ENCODE results near the gene RTBDN. TPM values are rescaled to one million over a fixed set of nuclear protein-coding genes. Genes with fewer than 3 reads are reported as not detected.
A peak's percentile ranks its signal among the peaks of the same experiment; 100 is the strongest.

Gene RTBDN
- total and polyA plus RNA-seq, 7 experiments from 2014 or later: not detected

DNA sequence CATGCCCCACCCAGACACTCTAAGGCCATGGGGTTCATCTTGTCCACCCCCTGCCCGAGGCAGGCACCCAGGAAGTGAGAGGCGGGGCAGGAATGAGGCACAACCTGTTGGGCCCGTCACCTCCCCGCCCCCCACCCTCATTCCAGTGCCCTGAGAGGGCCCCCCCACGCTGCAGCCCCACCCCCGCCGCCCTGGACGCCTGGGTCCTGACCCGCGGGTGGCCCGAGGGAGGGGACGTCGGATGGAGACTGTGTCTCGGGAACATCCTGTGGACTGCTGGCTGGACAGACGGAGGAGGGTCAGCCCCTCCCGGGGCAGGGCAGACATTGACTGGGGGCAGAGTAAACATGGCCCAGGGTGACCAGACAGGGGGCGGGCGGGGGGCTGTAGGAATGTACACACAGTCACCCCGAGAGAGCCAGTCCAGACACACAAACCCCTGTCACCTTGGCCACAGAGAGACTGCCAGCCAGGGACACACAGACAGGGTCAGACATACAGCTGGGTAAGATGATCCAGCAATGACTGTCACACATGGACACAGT lies 50.5 kb downstream of the RTBDN start:
- Mint-ChIP-seq H3K27ac (peak overlapping the region in 1 of 9 donors; percentile 99), H3K9me3 (peaks cover 0 to 7% (median 0%) of the 10 kb centered on the region in 11 donors)

DNA sequence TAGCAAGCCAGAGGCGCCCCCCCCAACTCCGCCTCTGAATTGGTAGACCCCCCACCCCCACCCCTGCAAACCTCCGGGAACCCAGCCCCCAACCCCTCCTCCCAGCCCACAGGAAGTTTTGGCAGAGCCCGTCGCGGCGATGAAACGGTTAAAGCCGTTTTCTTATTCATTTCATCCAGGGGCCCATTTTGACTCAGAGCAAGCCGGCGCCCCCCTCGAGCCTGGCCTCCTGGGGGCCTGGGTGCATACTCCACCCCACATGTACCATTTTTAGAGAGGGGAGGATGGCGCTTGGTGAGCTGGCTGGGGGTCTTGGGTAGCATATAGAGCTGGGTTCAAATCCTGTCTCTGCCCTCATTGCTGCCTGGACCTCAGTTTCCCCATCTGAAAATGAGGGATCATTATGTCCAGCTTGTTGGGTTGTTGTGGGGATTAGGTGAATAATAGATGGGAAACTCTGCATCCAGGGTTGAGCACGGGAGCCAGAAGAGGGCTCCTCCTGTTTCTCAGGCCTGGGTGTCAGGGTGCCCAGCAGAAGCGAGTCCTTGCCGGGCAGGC lies 51.0 kb downstream of the RTBDN start:
- ATAC-seq (no peak), DNase-seq (peak in 2 of 9 donors; percentile 52 to 68)
- intact Hi-C loops (cut with micrococcal nuclease): loop anchor here in 1 of 2 donors (2.0 to 5.0 kb wide), 2 partner anchors 369 to 1584 kb away; no protein-coding TSS in a partner anchor
- peak overlapping the region; percentile 61 to 85 (median 72) for H3K4me3 Mint-ChIP-seq
- peaks cover 33 to 55% of the 10 kb centered on the region in 2 donors for H3K4me1 ChIP-seq (ENCODE audit: control insufficient read depth in 2 of 2, insufficient read depth in 2 of 2, low read length in 2 of 2)
- no peaks in the 10 kb centered on the region for H3K36me3 ChIP-seq (ENCODE audit: control insufficient read depth in 2 of 3, insufficient read depth in 3 of 3, low read length in 3 of 3)
- peaks cover 12 to 38% (median 32%) of the 10 kb centered on the region in 7 donors for H3K4me1 Mint-ChIP-seq
- ChIA-PET CTCF (interaction anchor here (0.9 to 2.3 kb wide), 3 partner anchors 9 to 18 kb away, joined by 3 to 24 read pairs (median 17); partner anchors contain the start of gene JUNB), POLR2A (interaction anchor here (0.8 to 12.9 kb wide), 6 partner anchors 11 to 167 kb away, joined by 3 to 621 read pairs (median 8); partner anchors contain the start of genes JUNB and RNASEH2A)
- peak overlapping the region; percentile 98 for H3K27ac ChIP-seq (ENCODE audit: low read depth, low read length)
- H3K27me3 ChIP-seq (ENCODE audit: control insufficient read depth in 2 of 2, insufficient read depth in 2 of 2, low read length in 2 of 2): no peaks in the 10 kb centered on the region
- H3K9me3 Mint-ChIP-seq: peaks cover 0 to 6% (median 0%) of the 10 kb centered on the region in 11 donors
- H3K27me3 Mint-ChIP-seq: no peaks in the 10 kb centered on the region
- no peaks in the 10 kb centered on the region for H3K36me3 Mint-ChIP-seq
- H3K9me3 ChIP-seq (ENCODE audit: control insufficient read depth in 2 of 3, low read length in 3 of 3): no peaks in the 10 kb centered on the region
- peak overlapping the region in 1 of 9 donors; percentile 99 for H3K27ac Mint-ChIP-seq
- H3K4me3 ChIP-seq (ENCODE audit: low read length): no peak overlapping the region

More for the DNA sequence above, 50.5 kb downstream of the RTBDN start:
- H3K4me3 ChIP-seq (ENCODE audit: low read length): no peak overlapping the region
- Mint-ChIP-seq H3K27me3 (no peaks in the 10 kb centered on the region), H3K36me3 (no peaks in the 10 kb centered on the region), H3K4me1 (peaks cover 8 to 35% (median 30%) of the 10 kb centered on the region in 7 donors), H3K4me3 (peak overlapping the region in 9 of 10 donors; percentile 61 to 85 (median 72))
- intact Hi-C loops (cut with micrococcal nuclease): loop anchor here in 1 of 2 donors (2.0 to 5.0 kb wide), 2 partner anchors 369 to 1583 kb away; no protein-coding TSS in a partner anchor
- no peaks in the 10 kb centered on the region for H3K27me3 ChIP-seq (ENCODE audit: control insufficient read depth in 2 of 2, insufficient read depth in 2 of 2, low read length in 2 of 2)
- peak overlapping the region; percentile 98 for H3K27ac ChIP-seq (ENCODE audit: low read depth, low read length)
- DNase-seq (peak in 2 of 9 donors; percentile 35), ATAC-seq (no peak)
- no peaks in the 10 kb centered on the region for H3K36me3 ChIP-seq (ENCODE audit: control insufficient read depth in 2 of 3, insufficient read depth in 3 of 3, low read length in 3 of 3)
- H3K9me3 ChIP-seq (ENCODE audit: control insufficient read depth in 2 of 3, low read length in 3 of 3): no peaks in the 10 kb centered on the region
- POLR2A ChIA-PET: interaction anchor here (2.7 to 12.9 kb wide), 2 partner anchors 10 to 17 kb away, joined by 11 to 621 read pairs; partner anchors contain the start of gene JUNB
- CTCF ChIA-PET: interaction anchor here (2.0 kb wide), 1 partner anchor 8 kb away, joined by 24 read pairs; the partner anchor contains the start of gene JUNB
- peaks cover 38 to 51% of the 10 kb centered on the region in 2 donors for H3K4me1 ChIP-seq (ENCODE audit: control insufficient read depth in 2 of 2, insufficient read depth in 2 of 2, low read length in 2 of 2)

DNA sequence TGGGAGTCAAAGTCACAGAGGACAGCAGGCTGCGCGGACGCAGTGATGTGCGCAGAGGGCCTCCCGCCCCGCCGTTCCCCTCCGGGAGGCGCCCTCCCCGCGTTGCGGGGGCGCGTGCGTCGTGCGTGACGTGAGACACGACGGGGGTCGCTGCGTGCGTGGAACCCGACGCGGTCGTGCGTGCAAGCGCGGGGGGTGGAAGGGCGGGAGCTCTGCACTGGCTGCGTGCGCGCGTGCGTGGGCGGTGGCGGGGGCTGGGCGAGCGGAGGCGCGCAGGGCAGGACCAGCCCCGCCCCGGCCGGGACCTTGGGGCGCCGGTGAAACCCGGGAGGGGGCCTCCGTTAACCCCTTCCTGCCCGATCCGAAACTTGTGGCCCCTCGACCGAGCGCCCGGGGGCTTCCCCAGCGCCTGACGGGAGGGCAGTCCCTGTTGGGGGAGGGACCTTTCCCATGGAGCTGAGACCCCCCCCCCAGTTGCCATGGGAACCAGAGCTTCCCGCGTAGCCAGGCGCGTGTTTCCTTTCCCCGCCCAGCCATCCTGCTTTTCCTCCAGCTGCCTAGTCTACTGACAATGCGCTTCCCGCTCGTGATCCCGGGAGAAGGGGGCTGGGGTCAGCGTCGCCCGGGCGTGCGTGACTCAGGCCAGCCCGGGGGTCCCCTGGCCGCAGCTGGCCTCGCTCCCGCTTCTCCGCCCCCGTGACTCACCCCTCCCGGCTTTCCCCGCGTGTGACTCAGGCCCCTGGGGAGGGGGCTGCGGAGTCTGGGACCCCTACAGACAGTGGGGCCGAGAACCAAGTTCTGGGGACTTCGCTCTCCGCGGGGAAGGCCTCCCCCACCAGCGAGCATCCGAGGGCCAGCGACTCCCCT lies 51.7 kb downstream of the RTBDN start:
- no peaks in the 10 kb centered on the region for H3K27me3 ChIP-seq (ENCODE audit: control insufficient read depth in 2 of 2, insufficient read depth in 2 of 2, low read length in 2 of 2)
- DNase-seq (peak in 8 of 9 donors; percentile 93 to 99 (median 98)), ATAC-seq (peak; percentile 81)
- POLR2A ChIA-PET: interaction anchor here (0.6 to 12.9 kb wide), 14 partner anchors 12 to 488 kb away, joined by 3 to 621 read pairs (median 3); partner anchors contain the start of genes DHPS, JUNB, RNASEH2A and THSD8
- H3K36me3 ChIP-seq (ENCODE audit: control insufficient read depth in 2 of 3, insufficient read depth in 3 of 3, low read length in 3 of 3): no peaks in the 10 kb centered on the region
- Mint-ChIP-seq H3K27me3 (no peaks in the 10 kb centered on the region), H3K27ac (peak overlapping the region in 4 of 9 donors; percentile 88 to 99 (median 93)), H3K9me3 (peaks cover 0 to 6% (median 0%) of the 10 kb centered on the region in 11 donors), H3K36me3 (no peaks in the 10 kb centered on the region), H3K4me3 (peak overlapping the region; percentile 76 to 96 (median 86)), H3K4me1 (peaks cover 14 to 40% (median 31%) of the 10 kb centered on the region in 7 donors)
- intact Hi-C loops (cut with micrococcal nuclease): loop anchor here (1.0 to 5.0 kb wide), 4 partner anchors 8 to 1585 kb away; partner anchors contain the start of gene JUNB (in 1 of the 2)
- H3K4me3 ChIP-seq (ENCODE audit: low read length): peak overlapping the region; percentile 58
- CTCF ChIA-PET: interaction anchor here (0.5 to 2.3 kb wide), 5 partner anchors 9 to 1656 kb away, joined by 3 to 24 read pairs (median 4); partner anchors contain the start of gene JUNB
- H3K9me3 ChIP-seq (ENCODE audit: control insufficient read depth in 2 of 3, low read length in 3 of 3): no peaks in the 10 kb centered on the region
- H3K27ac ChIP-seq (ENCODE audit: low read depth, low read length): peak overlapping the region; percentile 98
- peaks cover 33 to 57% of the 10 kb centered on the region in 2 donors for H3K4me1 ChIP-seq (ENCODE audit: control insufficient read depth in 2 of 2, insufficient read depth in 2 of 2, low read length in 2 of 2)

DNA sequence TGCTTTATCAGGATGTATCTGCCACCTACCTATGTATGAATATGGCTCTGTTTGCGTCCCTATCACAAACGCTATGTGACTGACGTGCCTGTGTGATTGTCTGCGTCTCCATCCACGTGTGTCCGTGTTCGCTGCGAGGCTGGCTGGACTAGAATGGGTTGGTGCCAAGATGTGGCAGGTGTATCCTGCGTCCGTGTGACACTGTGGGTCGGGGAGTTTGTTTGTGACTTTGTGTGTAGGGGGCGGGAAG lies 52.3 kb downstream of the RTBDN start:
- H3K9me3 ChIP-seq (ENCODE audit: control insufficient read depth in 2 of 3, low read length in 3 of 3): no peaks in the 10 kb centered on the region
- POLR2A ChIA-PET: interaction anchor here (0.6 to 12.9 kb wide), 12 partner anchors 12 to 488 kb away, joined by 3 to 621 read pairs (median 3); partner anchors contain the start of genes DHPS, JUNB, RNASEH2A and THSD8
- Mint-ChIP-seq H3K9me3 (peaks cover 0 to 6% (median 0%) of the 10 kb centered on the region in 11 donors), H3K36me3 (no peaks in the 10 kb centered on the region), H3K4me1 (peaks cover 14 to 45% (median 35%) of the 10 kb centered on the region in 7 donors), H3K4me3 (peak overlapping the region; percentile 76 to 96 (median 86)), H3K27ac (peak overlapping the region in 4 of 9 donors; percentile 88 to 99 (median 93)), H3K27me3 (no peaks in the 10 kb centered on the region)
- H3K36me3 ChIP-seq (ENCODE audit: control insufficient read depth in 2 of 3, insufficient read depth in 3 of 3, low read length in 3 of 3): no peaks in the 10 kb centered on the region
- no peak for ATAC-seq
- peak overlapping the region; percentile 45 for H3K4me3 ChIP-seq (ENCODE audit: low read length)
- H3K27me3 ChIP-seq (ENCODE audit: control insufficient read depth in 2 of 2, insufficient read depth in 2 of 2, low read length in 2 of 2): no peaks in the 10 kb centered on the region
- intact Hi-C loops (cut with micrococcal nuclease): loop anchor here (1.0 to 5.0 kb wide), 4 partner anchors 8 to 1585 kb away; partner anchors contain the start of gene JUNB (in 1 of the 2)
- DNase-seq: peak in 1 of 9 donors; percentile 98
- peak overlapping the region; percentile 98 for H3K27ac ChIP-seq (ENCODE audit: low read depth, low read length)
- peaks cover 33 to 61% of the 10 kb centered on the region in 2 donors for H3K4me1 ChIP-seq (ENCODE audit: control insufficient read depth in 2 of 2, insufficient read depth in 2 of 2, low read length in 2 of 2)
- CTCF ChIA-PET: interaction anchor here (0.7 to 2.3 kb wide), 3 partner anchors 10 to 108 kb away, joined by 3 to 24 read pairs (median 17); partner anchors contain the start of gene JUNB

DNA sequence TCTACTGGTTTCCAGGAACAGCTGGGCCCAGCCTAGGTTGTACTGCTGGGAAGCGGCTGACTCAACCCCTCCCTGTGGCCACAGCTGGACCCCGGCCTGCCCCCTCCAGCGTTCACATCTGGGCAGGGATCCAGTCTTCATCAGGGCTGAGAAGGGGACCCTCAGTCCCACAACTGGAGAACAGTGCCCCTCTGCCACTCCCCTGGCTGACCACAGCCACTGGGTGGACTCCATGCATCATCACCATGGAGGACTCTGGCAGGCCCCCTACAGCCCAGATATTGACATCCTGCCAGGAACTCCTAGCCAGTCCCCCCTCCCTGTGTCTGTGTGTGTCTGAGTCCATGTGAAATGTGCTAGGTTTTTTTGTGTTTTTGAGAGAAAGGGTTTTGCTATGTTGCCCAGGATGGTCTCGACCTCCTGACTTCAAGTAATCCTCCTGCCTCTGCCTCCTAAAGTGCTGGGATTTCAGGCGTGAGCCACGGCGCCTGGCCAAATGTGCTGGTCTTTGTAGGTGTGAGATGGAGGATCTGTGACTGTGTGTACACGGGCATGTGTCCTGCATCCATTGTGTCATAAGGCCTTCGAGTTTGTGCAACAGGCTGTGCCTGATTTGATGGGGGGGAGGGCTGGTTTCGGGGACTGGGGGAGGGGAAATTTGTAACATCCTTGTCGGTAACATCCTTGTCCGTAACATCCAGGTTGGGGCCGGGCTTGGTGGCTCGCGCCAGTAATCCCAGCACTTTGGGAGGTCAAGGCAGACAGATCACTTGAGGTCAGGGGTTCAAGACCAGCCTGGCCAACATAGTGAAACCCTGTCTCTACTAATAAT lies 55.0 kb downstream of the RTBDN start:
- CTCF ChIA-PET: interaction anchor here (2.4 to 5.4 kb wide), 4 partner anchors 9 to 19 kb away, joined by 10 to 169 read pairs (median 46); partner anchors contain the start of genes JUNB, PRDX2 and THSD8
- peaks cover 19 to 45% (median 37%) of the 10 kb centered on the region in 7 donors for H3K4me1 Mint-ChIP-seq
- DNase-seq (no peak), ATAC-seq (no peak)
- peak overlapping the region; percentile 43 to 98 (median 91) for H3K27ac Mint-ChIP-seq
- intact Hi-C loops (cut with micrococcal nuclease): no loop called here
- Histone ChIP-seq H3K9me3 (ENCODE audit: control insufficient read depth in 2 of 3, low read length in 3 of 3) (no peaks in the 10 kb centered on the region), H3K36me3 (ENCODE audit: control insufficient read depth in 2 of 3, insufficient read depth in 3 of 3, low read length in 3 of 3) (no peaks in the 10 kb centered on the region), H3K27me3 (ENCODE audit: control insufficient read depth in 2 of 2, insufficient read depth in 2 of 2, low read length in 2 of 2) (no peaks in the 10 kb centered on the region), H3K27ac (ENCODE audit: low read depth, low read length) (peak overlapping the region; percentile 94), H3K4me3 (ENCODE audit: low read length) (no peak overlapping the region), H3K4me1 (ENCODE audit: control insufficient read depth in 2 of 2, insufficient read depth in 2 of 2, low read length in 2 of 2) (peaks cover 22 to 44% of the 10 kb centered on the region in 2 donors)
- H3K4me3 Mint-ChIP-seq: peak overlapping the region; percentile 19 to 95 (median 60)
- H3K27me3 Mint-ChIP-seq: no peaks in the 10 kb centered on the region
- peaks cover 0 to 8% (median 0%) of the 10 kb centered on the region in 11 donors for H3K9me3 Mint-ChIP-seq
- POLR2A ChIA-PET: interaction anchor here (0.8 to 12.9 kb wide), 6 partner anchors 9 to 98 kb away, joined by 3 to 621 read pairs (median 16); partner anchors contain the start of genes DHPS, JUNB, PRDX2 and THSD8
- H3K36me3 Mint-ChIP-seq: no peaks in the 10 kb centered on the region

Measured in naive thymus-derived CD4-positive, alpha-beta T cell (primary cell).